ENCODE measurements around the gene PRIM1. TPM values are rescaled to one million over a fixed set of nuclear protein-coding genes. Genes with fewer than 3 reads are reported as not detected.
"Not testable (repeated sequence)": the region's sequence is repeated elsewhere in the genome, so short reads cannot be mapped to it uniquely, and the experiment has no call there.

Gene PRIM1
- total and polyA plus RNA-seq, 8 donors: 4.3 to 45.5 (median 5.7) TPM; not detected in 1

DNA sequence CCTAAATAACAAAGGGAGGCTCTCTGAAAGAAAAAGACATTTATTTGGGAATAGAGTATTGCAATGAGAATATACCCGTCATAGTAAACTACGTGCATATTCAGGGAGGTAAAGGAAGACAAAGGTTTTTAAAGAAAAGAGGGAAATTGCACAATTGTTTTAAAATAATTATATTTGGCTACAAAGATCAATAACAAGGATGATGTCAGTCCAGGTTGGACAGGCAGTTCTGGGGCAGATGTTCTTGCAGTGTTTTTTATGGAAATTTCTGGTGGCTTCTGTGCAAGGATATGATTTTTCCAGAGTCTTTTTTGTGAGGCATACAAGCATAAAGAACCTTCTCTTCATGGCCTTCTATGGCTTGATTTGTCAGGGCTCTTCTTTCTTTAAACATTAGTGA lies 40.6 kb upstream of the PRIM1 start:
- TF ChIP-seq, protein P1, sequence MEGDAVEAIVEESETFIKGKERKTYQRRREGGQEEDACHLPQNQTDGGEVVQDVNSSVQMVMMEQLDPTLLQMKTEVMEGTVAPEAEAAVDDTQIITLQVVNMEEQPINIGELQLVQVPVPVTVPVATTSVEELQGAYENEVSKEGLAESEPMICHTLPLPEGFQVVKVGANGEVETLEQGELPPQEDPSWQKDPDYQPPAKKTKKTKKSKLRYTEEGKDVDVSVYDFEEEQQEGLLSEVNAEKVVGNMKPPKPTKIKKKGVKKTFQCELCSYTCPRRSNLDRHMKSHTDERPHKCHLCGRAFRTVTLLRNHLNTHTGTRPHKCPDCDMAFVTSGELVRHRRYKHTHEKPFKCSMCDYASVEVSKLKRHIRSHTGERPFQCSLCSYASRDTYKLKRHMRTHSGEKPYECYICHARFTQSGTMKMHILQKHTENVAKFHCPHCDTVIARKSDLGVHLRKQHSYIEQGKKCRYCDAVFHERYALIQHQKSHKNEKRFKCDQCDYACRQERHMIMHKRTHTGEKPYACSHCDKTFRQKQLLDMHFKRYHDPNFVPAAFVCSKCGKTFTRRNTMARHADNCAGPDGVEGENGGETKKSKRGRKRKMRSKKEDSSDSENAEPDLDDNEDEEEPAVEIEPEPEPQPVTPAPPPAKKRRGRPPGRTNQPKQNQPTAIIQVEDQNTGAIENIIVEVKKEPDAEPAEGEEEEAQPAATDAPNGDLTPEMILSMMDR (IDR thresholded peaks at IDR 0.05): no peak
- no peak for TF ChIP-seq POLR2AphosphoS5 (IDR thresholded peaks at IDR 0.05)
- TF ChIP-seq EP300 (IDR thresholded peaks at IDR 0.05): no peak
- no peak for TF ChIP-seq POLR2A (IDR thresholded peaks at IDR 0.05)
- no peaks in the 10 kb centered on the region for H3K9me3 ChIP-seq
- no peak overlapping the region for H3K4me3 ChIP-seq
- no peaks in the 10 kb centered on the region for H3K4me1 ChIP-seq
- H3K27ac ChIP-seq: no peak overlapping the region
- intact Hi-C loops (cut with DNase I; ENCODE audit: low total_unique reads): no loop called here
- no peaks in the 10 kb centered on the region for H3K36me3 ChIP-seq
- no peaks in the 10 kb centered on the region for H3K27me3 ChIP-seq
- no peak for DNase-seq
- 87 to 94% (median 91%) methylated on average over 2 of the region's 2 CpGs for WGBS, 5 donors

DNA sequence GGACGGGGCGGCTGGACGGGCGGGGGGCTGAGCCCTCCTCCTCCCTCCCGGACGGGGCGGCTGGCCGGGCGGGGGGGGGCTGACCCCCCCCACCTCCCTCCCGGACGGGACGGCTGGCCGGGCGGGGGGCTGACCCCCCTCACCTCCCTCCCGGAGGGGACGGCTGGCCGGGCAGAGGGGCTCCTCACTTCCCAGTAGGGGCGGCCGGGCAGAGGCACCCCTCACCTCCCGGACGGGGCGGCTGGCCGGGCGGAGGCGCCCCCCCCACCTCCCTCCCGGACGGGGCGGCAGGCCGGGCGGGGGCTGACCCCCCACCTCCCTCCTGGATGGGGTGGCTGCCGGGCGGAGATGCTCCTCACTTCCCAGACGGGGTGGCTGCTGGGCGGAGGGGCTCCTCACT lies 37.3 kb upstream of the PRIM1 start:
- DNase-seq; intact Hi-C loops (cut with DNase I; ENCODE audit: low total_unique reads); H3K27ac ChIP-seq; H3K4me3 ChIP-seq; H3K4me1 ChIP-seq; H3K27me3 ChIP-seq; H3K36me3 ChIP-seq; H3K9me3 ChIP-seq: not testable (repeated sequence)
- 90 to 92% (median 90%) methylated on average over 24 to 33 of the region's 34 CpGs; no CpG with 5 or more reads in 2 of the 5 donors for WGBS, 5 donors

DNA sequence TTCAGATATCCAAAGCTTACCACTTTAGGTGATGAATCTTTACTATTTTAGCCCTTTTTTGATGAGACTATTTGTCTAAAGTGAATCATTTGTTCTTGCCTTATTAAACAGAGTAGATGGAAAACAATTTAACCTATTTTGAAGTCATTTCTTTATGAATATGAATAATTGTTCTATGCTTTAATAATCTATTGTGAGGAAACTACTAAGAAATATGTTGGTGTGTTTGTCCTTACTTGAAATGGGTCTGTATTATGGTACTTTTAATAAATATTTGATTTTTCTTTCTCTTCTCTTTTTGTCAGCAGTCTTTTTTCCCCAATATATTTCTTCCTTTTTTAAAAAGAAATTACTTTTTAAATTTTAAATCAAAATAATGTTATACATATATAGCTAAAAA lies 35.4 kb upstream of the PRIM1 start:
- no peaks in the 10 kb centered on the region for H3K9me3 ChIP-seq
- no peaks in the 10 kb centered on the region for H3K36me3 ChIP-seq
- DNase-seq: no peak
- H3K4me1 ChIP-seq: no peaks in the 10 kb centered on the region
- no peak overlapping the region for H3K4me3 ChIP-seq
- TF ChIP-seq, protein P1 (IDR thresholded peaks at IDR 0.05): no peak
- no peak for TF ChIP-seq POLR2A (IDR thresholded peaks at IDR 0.05)
- TF ChIP-seq EP300 (IDR thresholded peaks at IDR 0.05): no peak
- no peak for TF ChIP-seq POLR2AphosphoS5 (IDR thresholded peaks at IDR 0.05)
- no peaks in the 10 kb centered on the region for H3K27me3 ChIP-seq
- intact Hi-C loops (cut with DNase I; ENCODE audit: low total_unique reads): no loop called here
- H3K27ac ChIP-seq: no peak overlapping the region

DNA sequence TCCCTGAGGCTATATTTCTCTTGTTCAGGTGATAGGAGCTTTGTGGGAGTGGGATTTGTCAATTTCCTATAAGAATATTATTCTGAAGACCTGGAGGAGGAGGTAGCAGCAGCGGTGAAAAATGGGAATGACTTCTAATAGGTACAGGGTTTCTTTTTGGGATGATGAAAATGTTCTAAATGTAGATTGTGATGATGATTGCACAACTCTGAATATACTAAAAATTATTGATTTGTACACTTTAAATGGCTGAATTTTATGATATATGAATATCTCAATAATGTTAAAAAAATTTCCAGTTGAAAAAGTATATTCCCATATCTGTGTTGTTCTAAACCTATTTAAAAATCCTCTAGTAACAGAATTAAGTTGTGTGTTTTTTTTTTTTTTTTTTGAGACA lies 33.8 kb upstream of the PRIM1 start:
- DNase-seq: no peak
- Histone ChIP-seq H3K9me3 (no peaks in the 10 kb centered on the region), H3K4me3 (no peak overlapping the region), H3K4me1 (no peaks in the 10 kb centered on the region), H3K27ac (no peak overlapping the region), H3K36me3 (no peaks in the 10 kb centered on the region), H3K27me3 (no peaks in the 10 kb centered on the region)
- 93 to 100% (median 97%) methylated on average over 1 of the region's 1 CpG for WGBS, 5 donors
- intact Hi-C loops (cut with DNase I; ENCODE audit: low total_unique reads): no loop called here
- TF ChIP-seq, protein P1 (IDR thresholded peaks at IDR 0.05): no peak
- TF ChIP-seq POLR2AphosphoS5 (IDR thresholded peaks at IDR 0.05): no peak
- no peak for TF ChIP-seq POLR2A (IDR thresholded peaks at IDR 0.05)
- TF ChIP-seq EP300 (IDR thresholded peaks at IDR 0.05): no peak

DNA sequence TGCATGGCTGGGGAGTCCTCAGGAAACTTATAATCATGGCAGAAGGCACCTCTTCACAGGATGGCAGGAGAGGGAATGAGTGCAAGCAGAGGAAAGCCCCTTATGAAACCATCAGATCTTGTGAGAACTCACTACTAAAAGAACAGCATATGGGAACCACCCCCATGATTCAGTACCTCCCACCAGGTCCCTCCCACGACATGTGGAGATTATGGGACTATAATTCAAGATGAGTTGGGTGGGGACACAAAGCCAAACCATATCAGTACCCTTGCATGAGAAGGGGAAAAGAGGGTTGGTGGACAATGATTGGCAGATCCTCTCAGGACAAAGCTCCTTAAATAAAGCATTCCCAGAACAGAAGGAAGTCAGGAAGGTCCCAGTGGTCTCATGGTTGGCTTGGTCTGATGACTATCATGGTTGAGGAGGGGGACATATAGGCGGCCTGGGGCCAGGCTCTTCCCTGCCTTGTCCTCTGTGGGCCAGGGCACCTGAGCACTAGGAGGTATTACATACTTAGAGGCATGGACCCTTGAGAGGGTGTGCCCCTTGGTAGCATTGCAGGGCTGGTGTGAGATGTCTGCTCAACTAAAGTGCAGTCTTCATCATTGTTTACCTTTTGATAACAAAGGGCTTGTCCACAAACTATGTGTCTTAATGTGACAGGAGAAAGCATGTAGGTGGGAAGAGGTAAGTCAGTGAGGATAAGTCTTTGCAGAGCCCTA lies 33.2 kb upstream of the PRIM1 start:
- Histone ChIP-seq H3K9me3 (no peaks in the 10 kb centered on the region), H3K4me3 (no peak overlapping the region), H3K4me1 (no peaks in the 10 kb centered on the region), H3K27me3 (no peaks in the 10 kb centered on the region), H3K27ac (no peak overlapping the region), H3K36me3 (no peaks in the 10 kb centered on the region)
- no peak for TF ChIP-seq POLR2A (IDR thresholded peaks at IDR 0.05)
- TF ChIP-seq EP300 (IDR thresholded peaks at IDR 0.05): no peak
- no peak for TF ChIP-seq POLR2AphosphoS5 (IDR thresholded peaks at IDR 0.05)
- TF ChIP-seq, protein P1 (IDR thresholded peaks at IDR 0.05): no peak
- WGBS, 5 donors: 54 to 84% (median 73%) methylated on average over 2 of the region's 2 CpGs
- intact Hi-C loops (cut with DNase I; ENCODE audit: low total_unique reads): no loop called here
- no peak for DNase-seq

All from stomach (tissue), 9 donors.